Transverse colon (tissue), 4 donors: Measurements from ENCODE around the gene LMTK3.

Experiments used
- CTCF ChIP-seq, 5 experiments: fragments of 200-600 bp in 3 of 5; fragments of 450-650 bp in 2 of 5; sonication (generic) in 3 of 5; IDR thresholded peaks; 1 replicate in 2 of 5; 2 replicates in 3 of 5; pipeline ENCODE4 v1.5.1; 2016 to 2017; ENCODE audit warnings: antibody characterized with exemption in 5 of 5, inconsistent platforms in 3 of 5, mild to moderate bottlenecking in 2 of 5, moderate library complexity in 1 of 5
- POLR2A ChIP-seq: fragments of 450-650 bp; IDR thresholded peaks from one replicate; pipeline ENCODE4 v1.6.1; 2016; ENCODE audit warnings: antibody characterized with exemption, mild to moderate bottlenecking, moderate library complexity
- POLR2AphosphoS5 ChIP-seq, 3 donors: sonication (generic); formaldehyde crosslinking; IDR thresholded peaks; one replicate each; pipeline ENCODE4 v1.6.1; 2016; ENCODE audit warnings: antibody characterized with exemption in 3 of 3

GRCh38 chr19:48448563-48448962 is 63.1 kb downstream of the LMTK3 start:
- TF ChIP-seq CTCF (IDR thresholded peaks at IDR 0.05) = no peak
- no peak for TF ChIP-seq POLR2A
- no peak for TF ChIP-seq POLR2AphosphoS5 (IDR thresholded peaks at IDR 0.05)
